Spleen (tissue), 7 donors: Measurements from ENCODE around the gene ZC3H18.

Source experiments
- POLR2A ChIP-seq, 3 donors: fragments of 450-650 bp; IDR thresholded peaks; one replicate each; pipeline ENCODE4 v1.5.1; 2017; ENCODE audit warnings: antibody characterized with exemption in 3 of 3, mild to moderate bottlenecking in 1 of 3
- TF ChIP-seq, protein P1 (sequence below), 11 experiments: fragments of 200-600 bp in 7 of 11; fragments of 450-650 bp in 4 of 11; sonication (generic) in 4 of 11; IDR thresholded peaks in 8 of 11; conservative IDR thresholded peaks in 3 of 11; 1 replicate in 7 of 11; 2 replicates in 4 of 11; pipeline versions ENCODE4 v1.4.0 to v1.8.0; 2016 to 2021; ENCODE audit warnings: antibody characterized with exemption in 11 of 11, inconsistent platforms in 4 of 11, mild to moderate bottlenecking in 1 of 11
- donor health status: DM: no; HTN: no; CAD: no; lungs with moderate emphysema.
- donor health status: DM: no; HTN: no; CAD: no.
- donor health status: DM: no; HTN: no; CAD: no.

DNA sequence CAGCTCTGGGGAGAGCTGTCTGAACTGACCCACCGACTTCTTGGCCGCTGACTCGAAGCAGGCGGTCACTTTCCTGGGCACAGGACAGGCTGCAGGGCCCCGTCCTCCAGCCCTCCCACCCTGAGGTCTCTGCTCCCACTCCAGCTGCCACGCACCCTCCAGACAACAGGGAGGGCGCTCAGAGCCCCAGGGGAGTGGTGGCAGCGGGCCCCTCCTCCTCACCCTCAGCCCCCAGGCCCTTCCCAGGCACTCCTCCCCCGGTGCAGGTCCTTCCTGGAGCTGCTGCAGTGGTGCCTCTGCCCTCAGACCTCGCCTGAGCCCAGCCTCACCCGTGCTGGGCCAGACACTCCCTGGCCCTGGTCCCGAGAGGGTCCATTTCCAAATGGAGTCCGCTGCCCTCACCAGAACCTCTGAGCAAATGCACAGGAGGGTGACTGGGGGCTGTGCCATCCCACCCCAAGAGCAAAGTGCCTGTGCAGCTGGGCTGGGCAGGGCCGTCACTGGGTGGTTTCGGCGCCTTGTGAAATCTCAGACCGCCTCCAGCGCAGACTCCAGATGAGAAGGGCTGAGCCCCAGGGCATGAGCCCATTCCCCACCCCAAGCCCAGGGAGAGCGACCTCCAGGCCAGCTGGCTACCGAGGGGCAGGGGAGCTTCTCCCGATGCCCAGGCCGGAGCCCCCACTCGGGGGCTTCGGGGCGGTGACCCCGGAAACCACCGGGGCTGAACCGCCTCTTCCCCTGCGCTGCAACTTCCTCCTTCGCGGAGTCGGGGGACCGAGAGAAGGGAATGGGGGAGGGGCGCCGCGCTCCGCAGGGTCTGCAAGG lies 79.9 kb downstream of the ZC3H18 start:
- TF ChIP-seq, protein P1, sequence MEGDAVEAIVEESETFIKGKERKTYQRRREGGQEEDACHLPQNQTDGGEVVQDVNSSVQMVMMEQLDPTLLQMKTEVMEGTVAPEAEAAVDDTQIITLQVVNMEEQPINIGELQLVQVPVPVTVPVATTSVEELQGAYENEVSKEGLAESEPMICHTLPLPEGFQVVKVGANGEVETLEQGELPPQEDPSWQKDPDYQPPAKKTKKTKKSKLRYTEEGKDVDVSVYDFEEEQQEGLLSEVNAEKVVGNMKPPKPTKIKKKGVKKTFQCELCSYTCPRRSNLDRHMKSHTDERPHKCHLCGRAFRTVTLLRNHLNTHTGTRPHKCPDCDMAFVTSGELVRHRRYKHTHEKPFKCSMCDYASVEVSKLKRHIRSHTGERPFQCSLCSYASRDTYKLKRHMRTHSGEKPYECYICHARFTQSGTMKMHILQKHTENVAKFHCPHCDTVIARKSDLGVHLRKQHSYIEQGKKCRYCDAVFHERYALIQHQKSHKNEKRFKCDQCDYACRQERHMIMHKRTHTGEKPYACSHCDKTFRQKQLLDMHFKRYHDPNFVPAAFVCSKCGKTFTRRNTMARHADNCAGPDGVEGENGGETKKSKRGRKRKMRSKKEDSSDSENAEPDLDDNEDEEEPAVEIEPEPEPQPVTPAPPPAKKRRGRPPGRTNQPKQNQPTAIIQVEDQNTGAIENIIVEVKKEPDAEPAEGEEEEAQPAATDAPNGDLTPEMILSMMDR (IDR thresholded peaks at IDR 0.05 in 8 of 11, conservative IDR thresholded peaks at IDR 0.05 in 3 of 11): no peak
- no peak for TF ChIP-seq POLR2A (IDR thresholded peaks at IDR 0.05)
